DMS114 treated with DMSO at 0.1 percent for 48 hours (cell line): Measurements from ENCODE around the gene SUPT16H.
"Not testable (repeated sequence)": the region's sequence is repeated elsewhere in the genome, so short reads cannot be mapped to it uniquely, and the experiment has no call there.

Experiments
- DNase-seq: peaks from one replicate; lab custom pipeline; 2025; ENCODE audit not compliant: unreplicated experiment; lab: John Stamatoyannopoulos, UW

The SUPT16H gene

DNA sequence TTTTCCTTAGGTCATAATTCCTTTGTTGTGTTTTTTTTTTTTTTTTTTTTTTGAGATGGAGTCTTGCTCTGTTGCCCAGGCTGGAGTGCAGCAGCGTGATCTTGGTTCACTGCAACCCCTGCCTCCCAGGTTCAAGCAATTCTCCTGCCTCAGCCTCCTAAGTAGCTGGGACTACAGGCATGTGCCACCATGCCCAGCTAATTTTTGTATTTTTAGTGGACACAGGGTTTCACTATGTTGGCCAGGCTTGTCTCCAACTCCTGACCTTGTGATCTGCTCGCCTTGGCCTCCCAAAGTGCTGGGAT lies 81.0 kb downstream of the SUPT16H start:
- DNase-seq, result not testable (repeated sequence)

DNA sequence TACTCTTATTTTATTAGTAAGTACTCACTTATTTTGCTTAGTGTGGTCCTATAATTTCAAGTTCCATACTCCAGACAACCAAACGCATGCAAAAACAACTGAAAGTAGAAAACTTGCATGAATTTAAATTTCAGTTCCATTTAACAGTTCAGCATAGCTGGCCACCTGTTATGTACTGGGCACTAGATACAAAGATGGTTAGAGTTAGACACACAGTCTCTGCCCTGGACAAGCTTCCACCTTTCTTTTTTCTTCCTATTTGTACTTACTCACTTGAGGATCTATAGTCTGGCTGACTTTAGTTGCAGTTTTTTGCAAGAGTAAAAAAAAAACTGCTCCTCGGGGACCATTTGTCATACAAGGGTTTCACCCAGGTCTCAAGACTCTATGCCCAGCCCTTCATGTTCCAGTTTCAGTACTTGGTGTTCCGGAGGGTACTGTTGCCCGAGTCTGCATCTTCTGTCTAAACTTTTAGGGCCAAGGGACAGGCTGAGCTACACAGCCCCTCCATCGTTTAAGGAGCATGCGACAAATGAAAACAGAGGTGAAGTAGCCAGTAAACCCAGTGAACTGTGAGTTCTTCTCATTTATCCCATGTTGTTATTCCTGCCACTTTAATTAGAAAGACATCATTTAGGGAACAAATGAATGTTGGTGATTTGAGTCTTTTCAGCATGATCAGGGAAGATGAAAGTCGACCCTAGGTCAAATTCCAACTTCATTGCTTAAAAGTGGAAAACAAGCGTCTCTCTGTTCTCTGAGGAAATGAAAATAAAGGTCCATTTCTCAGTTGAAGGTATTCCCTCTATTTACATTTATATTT lies 81.6 kb downstream of the SUPT16H start:
- no peak for DNase-seq
